GM12873 (cell line): ENCODE data around the gene MYEOV.

Experiments used
- CTCF ChIP-seq: IDR thresholded peaks from 2 replicates; pipeline ENCODE4 v1.5.1; 2012; ENCODE audit warnings: low read depth, mild to moderate bottlenecking, moderate library complexity, low read length, control low read depth; ENCODE audit not compliant: insufficient read depth; ENCODE audit errors: missing control alignments

MYEOV gene

GRCh38 chr11:69267395-69267805 lies 26.6 kb upstream of the MYEOV start:
- TF ChIP-seq CTCF: no peak

- no peak for TF ChIP-seq CTCF
These were observed 25.0 kb upstream of the MYEOV start for GRCh38 chr11:69268911-69269310.

GRCh38 chr11:69269388-69269787 lies 24.6 kb upstream of the MYEOV start:
- no peak for TF ChIP-seq CTCF

GRCh38 chr11:69269926-69270697 lies 23.8 kb upstream of the MYEOV start:
- TF ChIP-seq CTCF: no peak

- no peak for TF ChIP-seq CTCF
These were observed 23.0 kb upstream of the MYEOV start for GRCh38 chr11:69270941-69271340.

- no peak for TF ChIP-seq CTCF
These were observed 21.9 kb upstream of the MYEOV start for GRCh38 chr11:69272055-69272454.

- TF ChIP-seq CTCF: no peak
These were observed 21.0 kb upstream of the MYEOV start for GRCh38 chr11:69272831-69273485.
